ENCODE measurements around the gene NCBP2L.
A peak's percentile ranks its signal among the peaks of the same experiment; 100 is the strongest.

GRCh38 chrX:107776649-107777535 lies 641 bp upstream of the NCBP2L start:
- TF ChIP-seq EZH2 (IDR thresholded peaks at IDR 0.05; ENCODE audit: borderline replicate concordance) (no peak), EZH2phosphoT487 (IDR thresholded peaks at IDR 0.05; ENCODE audit: low read depth, severe bottlenecking, unreplicated experiment) (no peak), CTCF (IDR thresholded peaks at IDR 0.05; ENCODE audit: poor library complexity) (peak; percentile 97)

Data from hepatocyte (in vitro differentiated cells).